GM06990 (cell line): ENCODE measurements around the gene VAPA.
"Not testable (repeated sequence)": the region's sequence is repeated elsewhere in the genome, so short reads cannot be mapped to it uniquely, and the experiment has no call there.

Source experiments
- DNase-seq: peaks from one replicate; pipeline ENCODE4 v3.0.0-alpha.2; 2011; ENCODE audit not compliant: insufficient read length; ENCODE audit errors: extremely low read depth
- H3K27me3 ChIP-seq: replicated peaks from 2 replicates; pipeline ENCODE4 v1.6.0; 2011; ENCODE audit warnings: low read length; ENCODE audit not compliant: control insufficient read depth, insufficient read depth
- H3K36me3 ChIP-seq: 2 replicates; pipeline ENCODE4 v1.5.1; 2011; ENCODE audit warnings: low read length; ENCODE audit not compliant: control insufficient read depth, insufficient read depth
- H3K4me3 ChIP-seq: replicated peaks from 2 replicates; pipeline ENCODE4 v1.5.1; 2011; ENCODE audit warnings: low read depth, mild to moderate bottlenecking, control low read depth, low read length
- TF ChIP-seq, protein P1 (sequence below): IDR thresholded peaks from 2 replicates; pipeline ENCODE4 v1.5.1; 2011; ENCODE audit warnings: low read length, control low read depth, mild to moderate bottlenecking, inconsistent platforms; ENCODE audit not compliant: insufficient read depth, poor library complexity, severe bottlenecking

The VAPA gene

GRCh38 chr18:9900699-9901098, 13.1 kb upstream of the VAPA start:
- H3K27me3 ChIP-seq: no peaks in the 10 kb centered on the region
- DNase-seq: no peak
- H3K4me3 ChIP-seq: no peak overlapping the region
- TF ChIP-seq, protein P1, sequence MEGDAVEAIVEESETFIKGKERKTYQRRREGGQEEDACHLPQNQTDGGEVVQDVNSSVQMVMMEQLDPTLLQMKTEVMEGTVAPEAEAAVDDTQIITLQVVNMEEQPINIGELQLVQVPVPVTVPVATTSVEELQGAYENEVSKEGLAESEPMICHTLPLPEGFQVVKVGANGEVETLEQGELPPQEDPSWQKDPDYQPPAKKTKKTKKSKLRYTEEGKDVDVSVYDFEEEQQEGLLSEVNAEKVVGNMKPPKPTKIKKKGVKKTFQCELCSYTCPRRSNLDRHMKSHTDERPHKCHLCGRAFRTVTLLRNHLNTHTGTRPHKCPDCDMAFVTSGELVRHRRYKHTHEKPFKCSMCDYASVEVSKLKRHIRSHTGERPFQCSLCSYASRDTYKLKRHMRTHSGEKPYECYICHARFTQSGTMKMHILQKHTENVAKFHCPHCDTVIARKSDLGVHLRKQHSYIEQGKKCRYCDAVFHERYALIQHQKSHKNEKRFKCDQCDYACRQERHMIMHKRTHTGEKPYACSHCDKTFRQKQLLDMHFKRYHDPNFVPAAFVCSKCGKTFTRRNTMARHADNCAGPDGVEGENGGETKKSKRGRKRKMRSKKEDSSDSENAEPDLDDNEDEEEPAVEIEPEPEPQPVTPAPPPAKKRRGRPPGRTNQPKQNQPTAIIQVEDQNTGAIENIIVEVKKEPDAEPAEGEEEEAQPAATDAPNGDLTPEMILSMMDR: no peak
- H3K36me3 ChIP-seq: no peaks in the 10 kb centered on the region

GRCh38 chr18:9901377-9901776, 12.4 kb upstream of the VAPA start:
- DNase-seq: no peak
- no peak overlapping the region for H3K4me3 ChIP-seq
- H3K36me3 ChIP-seq: no peaks in the 10 kb centered on the region
- TF ChIP-seq, protein P1: no peak
- no peaks in the 10 kb centered on the region for H3K27me3 ChIP-seq

DNA sequence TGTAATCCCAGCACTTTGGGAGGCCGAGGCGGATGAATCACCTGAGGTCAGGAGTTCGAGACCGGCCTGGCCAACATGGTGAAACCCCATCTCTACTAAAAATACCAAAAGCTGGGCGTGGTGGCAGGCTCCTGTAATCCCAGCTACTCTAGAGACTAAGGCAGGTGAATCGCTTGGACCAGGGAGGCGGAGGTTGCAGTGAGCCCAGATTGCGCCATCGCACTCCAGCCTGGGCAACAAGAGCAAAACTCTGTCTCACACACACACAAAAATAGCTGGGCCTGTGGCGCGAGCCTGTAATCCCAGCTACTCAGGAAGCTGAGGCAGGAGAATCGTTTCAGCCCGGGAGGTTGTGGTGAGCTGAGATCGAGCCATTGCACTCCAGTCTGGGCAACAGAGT, 11.6 kb upstream of the VAPA start:
- not testable (repeated sequence) for H3K36me3 ChIP-seq, H3K27me3 ChIP-seq, DNase-seq, H3K4me3 ChIP-seq

DNA sequence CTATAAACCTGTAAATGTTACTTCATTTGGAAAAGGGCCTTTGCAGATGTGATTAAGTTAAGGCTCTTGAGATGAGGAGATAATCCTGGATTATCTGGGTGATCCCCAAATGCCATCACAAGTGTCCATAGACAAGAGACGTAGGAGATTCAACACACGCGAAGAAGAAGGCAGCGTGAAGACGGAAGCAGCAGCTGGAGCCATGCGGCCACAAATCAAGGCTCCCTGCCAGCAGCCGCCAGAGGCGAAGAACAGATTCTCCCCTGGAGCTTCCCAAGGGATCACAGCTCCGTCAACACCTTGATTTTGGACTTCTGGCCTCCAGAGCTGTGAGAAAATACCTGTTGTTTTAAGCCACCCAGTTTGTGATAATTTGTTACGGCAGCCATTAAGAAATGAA, 11.0 kb upstream of the VAPA start:
- Histone ChIP-seq H3K4me3 (no peak overlapping the region), H3K36me3 (no peaks in the 10 kb centered on the region)
- TF ChIP-seq, protein P1: no peak

GRCh38 chr18:9905401-9905922, 8.4 kb upstream of the VAPA start:
- no peaks in the 10 kb centered on the region for H3K36me3 ChIP-seq
- TF ChIP-seq, protein P1: no peak
- H3K4me3 ChIP-seq: no peak overlapping the region
- no peaks in the 10 kb centered on the region for H3K27me3 ChIP-seq
- no peak for DNase-seq

More for the DNA sequence above, 11.0 kb upstream of the VAPA start:
- no peak for DNase-seq
- H3K27me3 ChIP-seq: no peaks in the 10 kb centered on the region

DNA sequence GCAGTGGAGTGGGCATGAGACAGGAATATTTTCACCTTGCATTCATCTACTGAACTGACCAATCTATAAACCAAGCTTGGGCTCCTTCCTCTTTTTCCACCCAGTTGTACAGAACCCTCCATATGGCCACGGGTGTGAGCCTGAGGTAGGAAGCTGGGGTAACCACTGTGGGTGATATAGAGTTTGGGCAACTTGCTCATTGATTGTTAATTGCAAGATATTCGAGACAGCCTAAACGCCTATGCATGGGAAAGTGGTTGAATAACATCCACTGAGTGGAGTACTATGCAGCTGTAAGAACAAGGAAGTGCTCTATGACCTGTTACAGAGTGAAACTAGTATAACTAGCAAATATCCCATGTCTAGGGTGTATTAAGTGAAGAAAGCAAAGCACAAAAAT, 7.3 kb upstream of the VAPA start:
- no peaks in the 10 kb centered on the region for H3K36me3 ChIP-seq
- TF ChIP-seq, protein P1: no peak
- no peaks in the 10 kb centered on the region for H3K27me3 ChIP-seq

More for the DNA sequence above, 7.3 kb upstream of the VAPA start:
- no peak for DNase-seq
- no peak overlapping the region for H3K4me3 ChIP-seq
